ENCODE results near the gene ATOSB.

The ATOSB gene

GRCh38 chr9:35105126-35105525 lies 10.5 kb downstream of the ATOSB start:
- Mint-ChIP-seq H3K4me1 (peaks cover 36% of the 10 kb centered on the region), H3K4me3 (no peak overlapping the region), H3K27ac (no peak overlapping the region), H3K9me3 (no peaks in the 10 kb centered on the region), H3K36me3 (peaks cover 10% of the 10 kb centered on the region), H3K27me3 (no peaks in the 10 kb centered on the region)

- H3K27me3 Mint-ChIP-seq: no peaks in the 10 kb centered on the region
- H3K4me3 Mint-ChIP-seq: no peak overlapping the region
- peaks cover 10% of the 10 kb centered on the region for H3K36me3 Mint-ChIP-seq
- H3K9me3 Mint-ChIP-seq: no peaks in the 10 kb centered on the region
- H3K4me1 Mint-ChIP-seq: peaks cover 33% of the 10 kb centered on the region
- H3K27ac Mint-ChIP-seq: no peak overlapping the region
Measured at GRCh38 chr9:35104586-35104985, 11.1 kb downstream of the ATOSB start.

GRCh38 chr9:35103660-35104191 lies 11.9 kb downstream of the ATOSB start:
- H3K4me3 Mint-ChIP-seq: peak overlapping the region; percentile 99
- peaks cover 31% of the 10 kb centered on the region for H3K4me1 Mint-ChIP-seq
- peak overlapping the region; percentile 95 for H3K27ac Mint-ChIP-seq
- H3K36me3 Mint-ChIP-seq: peaks cover 10% of the 10 kb centered on the region
- no peaks in the 10 kb centered on the region for H3K9me3 Mint-ChIP-seq
- H3K27me3 Mint-ChIP-seq: no peaks in the 10 kb centered on the region

GRCh38 chr9:35102769-35103659 lies 12.6 kb downstream of the ATOSB start, which contains the start of gene STOML2:
Gene STOML2, minus strand, starts transcription at chr9:35103131. Its CDS starts 37 bp downstream, at chr9:35103094.
- H3K27ac Mint-ChIP-seq: peak within 1 kb of the TSS; percentile 95
- H3K9me3 Mint-ChIP-seq: no peaks in the 10 kb centered on the region
- peaks cover 31% of the 10 kb centered on the region for H3K4me1 Mint-ChIP-seq
- peaks cover 10% of the 10 kb centered on the region for H3K36me3 Mint-ChIP-seq
- H3K4me3 Mint-ChIP-seq: peak within 1 kb of the TSS; percentile 99
- H3K27me3 Mint-ChIP-seq: no peaks in the 10 kb centered on the region

GRCh38 chr9:35102465-35102768 lies 13.2 kb downstream of the ATOSB start:
- Mint-ChIP-seq H3K36me3 (peaks cover 10% of the 10 kb centered on the region), H3K4me1 (peaks cover 37% of the 10 kb centered on the region), H3K27ac (peak overlapping the region; percentile 95), H3K27me3 (no peaks in the 10 kb centered on the region), H3K9me3 (no peaks in the 10 kb centered on the region), H3K4me3 (peak overlapping the region; percentile 99)

GRCh38 chr9:35097573-35097972 lies 18.1 kb downstream of the ATOSB start:
- Mint-ChIP-seq H3K27ac (peak overlapping the region; percentile 36), H3K4me3 (peak overlapping the region; percentile 12), H3K27me3 (no peaks in the 10 kb centered on the region), H3K4me1 (peaks cover 48% of the 10 kb centered on the region), H3K9me3 (no peaks in the 10 kb centered on the region), H3K36me3 (peaks cover 11% of the 10 kb centered on the region)

GRCh38 chr9:35096035-35096849 lies 19.4 kb downstream of the ATOSB start, which contains the start of gene PIGO:
Gene PIGO, minus strand, starts transcription at chr9:35096591. Its CDS starts 1,026 bp downstream, at chr9:35095565.
- peak within 1 kb of the TSS; percentile 89 for H3K4me3 Mint-ChIP-seq
- no peaks in the 10 kb centered on the region for H3K27me3 Mint-ChIP-seq
- peak within 1 kb of the TSS; percentile 90 for H3K27ac Mint-ChIP-seq
- peaks cover 11% of the 10 kb centered on the region for H3K36me3 Mint-ChIP-seq
- peaks cover 40% of the 10 kb centered on the region for H3K4me1 Mint-ChIP-seq
- H3K9me3 Mint-ChIP-seq: no peaks in the 10 kb centered on the region

- no peaks in the 10 kb centered on the region for H3K27me3 Mint-ChIP-seq
- no peak overlapping the region for H3K27ac Mint-ChIP-seq
- peaks cover 25% of the 10 kb centered on the region for H3K4me1 Mint-ChIP-seq
- no peaks in the 10 kb centered on the region for H3K9me3 Mint-ChIP-seq
- H3K36me3 Mint-ChIP-seq: peaks cover 12% of the 10 kb centered on the region
- H3K4me3 Mint-ChIP-seq: no peak overlapping the region
Measured at GRCh38 chr9:35091536-35091935, 24.1 kb downstream of the ATOSB start.

GRCh38 chr9:35089434-35089833 lies 26.2 kb downstream of the ATOSB start:
- H3K27me3 Mint-ChIP-seq: no peaks in the 10 kb centered on the region
- H3K4me3 Mint-ChIP-seq: no peak overlapping the region
- H3K36me3 Mint-ChIP-seq: peaks cover 11% of the 10 kb centered on the region
- H3K4me1 Mint-ChIP-seq: peaks cover 7% of the 10 kb centered on the region
- no peak overlapping the region for H3K27ac Mint-ChIP-seq
- no peaks in the 10 kb centered on the region for H3K9me3 Mint-ChIP-seq

GRCh38 chr9:35085078-35085477 lies 30.6 kb downstream of the ATOSB start:
- Mint-ChIP-seq H3K27me3 (no peaks in the 10 kb centered on the region), H3K4me3 (no peak overlapping the region), H3K9me3 (no peaks in the 10 kb centered on the region), H3K27ac (no peak overlapping the region), H3K36me3 (peaks cover 4% of the 10 kb centered on the region), H3K4me1 (peaks cover 2% of the 10 kb centered on the region)

- Mint-ChIP-seq H3K9me3 (no peaks in the 10 kb centered on the region), H3K4me1 (peaks cover 19% of the 10 kb centered on the region), H3K27ac (peak within 1 kb of the TSS; percentile 95), H3K36me3 (peaks cover 4% of the 10 kb centered on the region), H3K27me3 (no peaks in the 10 kb centered on the region), H3K4me3 (peak within 1 kb of the TSS; percentile 99)
Measured at GRCh38 chr9:35079426-35080341, 36.0 kb downstream of the ATOSB start, which contains the start of gene FANCG. Gene FANCG, minus strand, starts transcription at chr9:35079942. Its CDS starts 418 bp downstream, at chr9:35079524.

- H3K4me3 Mint-ChIP-seq: peak overlapping the region; percentile 99
- H3K4me1 Mint-ChIP-seq: peaks cover 19% of the 10 kb centered on the region
- H3K36me3 Mint-ChIP-seq: peaks cover 4% of the 10 kb centered on the region
- H3K9me3 Mint-ChIP-seq: no peaks in the 10 kb centered on the region
- no peaks in the 10 kb centered on the region for H3K27me3 Mint-ChIP-seq
- H3K27ac Mint-ChIP-seq: peak overlapping the region; percentile 83
Measured at GRCh38 chr9:35079041-35079425, 36.6 kb downstream of the ATOSB start.

- peaks cover 24% of the 10 kb centered on the region for H3K4me1 Mint-ChIP-seq
- H3K27me3 Mint-ChIP-seq: no peaks in the 10 kb centered on the region
- peaks cover 4% of the 10 kb centered on the region for H3K36me3 Mint-ChIP-seq
- H3K27ac Mint-ChIP-seq: no peak overlapping the region
- no peaks in the 10 kb centered on the region for H3K9me3 Mint-ChIP-seq
- peak overlapping the region; percentile 99 for H3K4me3 Mint-ChIP-seq
Measured at GRCh38 chr9:35078066-35078465, 37.6 kb downstream of the ATOSB start.

GRCh38 chr9:35076848-35077247 lies 38.8 kb downstream of the ATOSB start:
- H3K4me3 Mint-ChIP-seq: no peak overlapping the region
- H3K4me1 Mint-ChIP-seq: peaks cover 29% of the 10 kb centered on the region
- H3K9me3 Mint-ChIP-seq: no peaks in the 10 kb centered on the region
- H3K27ac Mint-ChIP-seq: peak overlapping the region; percentile 8
- no peaks in the 10 kb centered on the region for H3K27me3 Mint-ChIP-seq
- H3K36me3 Mint-ChIP-seq: peaks cover 4% of the 10 kb centered on the region

GRCh38 chr9:35075358-35075757 lies 40.3 kb downstream of the ATOSB start:
- H3K4me3 Mint-ChIP-seq: no peak overlapping the region
- H3K27ac Mint-ChIP-seq: no peak overlapping the region
- H3K36me3 Mint-ChIP-seq: peaks cover 13% of the 10 kb centered on the region
- H3K4me1 Mint-ChIP-seq: peaks cover 36% of the 10 kb centered on the region
- H3K27me3 Mint-ChIP-seq: no peaks in the 10 kb centered on the region
- no peaks in the 10 kb centered on the region for H3K9me3 Mint-ChIP-seq
